Muscle layer of duodenum (tissue), 2 donors: ENCODE data around the gene TMEM267.
"Not testable (repeated sequence)": the region's sequence is repeated elsewhere in the genome, so short reads cannot be mapped to it uniquely, and the experiment has no call there.

Experiments used
- H3K27ac ChIP-seq: one replicate; pipeline ENCODE4 v1.7.0; 2013; ENCODE audit warnings: mild to moderate bottlenecking, low read length
- H3K27me3 ChIP-seq: one replicate; pipeline ENCODE4 v1.7.0; 2013; ENCODE audit warnings: low read depth, mild to moderate bottlenecking, control low read depth, low read length
- H3K36me3 ChIP-seq, 2 donors: one replicate each; pipeline ENCODE4 v1.7.0; 2013; ENCODE audit warnings: low read length in 2 of 2, control low read depth in 1 of 2, mild to moderate bottlenecking in 1 of 2; ENCODE audit not compliant: insufficient read depth in 2 of 2, control insufficient read depth in 1 of 2
- H3K4me1 ChIP-seq, 2 donors: one replicate each; pipeline ENCODE4 v1.7.0; 2013; ENCODE audit warnings: low read length in 2 of 2, mild to moderate bottlenecking in 2 of 2, control low read depth in 1 of 2, moderate library complexity in 1 of 2; ENCODE audit not compliant: insufficient read depth in 2 of 2, control insufficient read depth in 1 of 2
- H3K4me3 ChIP-seq, 2 donors: one replicate each; pipeline ENCODE4 v1.7.0; 2013; ENCODE audit warnings: low read length in 2 of 2, low read depth in 1 of 2, mild to moderate bottlenecking in 1 of 2
- H3K9me3 ChIP-seq, 2 donors: one replicate each; pipeline ENCODE4 v1.7.0; 2013; ENCODE audit warnings: low read length in 2 of 2, control low read depth in 1 of 2, mild to moderate bottlenecking in 1 of 2; ENCODE audit not compliant: control insufficient read depth in 1 of 2
- donor health status: healthy.

TMEM267 gene

DNA sequence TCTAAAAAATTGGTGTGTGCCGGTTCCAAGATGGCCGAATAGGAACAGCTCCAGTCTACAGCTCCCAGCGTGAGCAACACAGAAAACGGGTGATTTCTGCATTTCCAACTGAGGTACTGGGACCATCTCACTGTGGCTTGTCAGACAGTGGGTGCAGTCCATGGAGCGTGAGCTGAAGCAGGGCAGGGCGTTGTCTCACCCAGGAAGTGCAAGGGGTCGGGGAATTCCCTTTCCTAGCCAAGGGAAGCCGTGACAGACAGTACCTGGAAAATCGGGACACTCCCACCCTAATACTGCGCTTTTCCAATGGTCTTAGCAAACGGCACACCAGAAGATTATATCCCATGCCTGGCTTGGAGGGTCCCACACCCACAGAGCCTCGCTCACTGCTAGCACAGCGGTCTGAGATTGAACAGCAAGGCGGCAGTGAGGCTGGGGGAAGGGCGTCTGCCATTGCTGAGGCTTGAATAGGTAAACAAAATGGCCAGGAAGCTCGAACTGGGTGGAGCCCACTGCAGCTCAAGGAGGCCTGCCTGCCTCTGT is 81.1 kb downstream of the TMEM267 start:
- not testable (repeated sequence) for H3K27me3 ChIP-seq, H3K4me1 ChIP-seq, H3K27ac ChIP-seq, H3K4me3 ChIP-seq, H3K9me3 ChIP-seq, H3K36me3 ChIP-seq

DNA sequence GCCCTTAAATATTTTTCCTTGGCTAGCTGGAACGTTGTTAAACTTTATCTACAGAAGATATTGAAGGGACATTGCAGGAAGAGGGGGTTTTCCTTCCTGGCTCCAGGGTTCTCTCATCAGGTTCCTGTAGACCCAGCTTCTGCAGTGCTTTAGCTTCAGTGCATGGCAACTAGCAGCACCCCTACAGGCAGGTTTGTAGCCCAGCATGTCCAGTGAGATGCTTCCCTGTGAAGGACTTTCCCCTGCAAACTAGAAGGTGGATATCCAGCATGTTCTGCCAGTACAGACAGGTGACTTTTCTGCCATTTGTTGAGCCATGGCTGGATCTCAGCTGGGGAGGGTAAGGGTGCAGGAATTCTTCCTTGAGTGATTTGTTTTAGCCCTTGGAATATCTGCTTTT is 81.8 kb downstream of the TMEM267 start:
- H3K36me3 ChIP-seq: no peaks in the 10 kb centered on the region
- no peaks in the 10 kb centered on the region for H3K4me1 ChIP-seq
- no peak overlapping the region for H3K27ac ChIP-seq
- H3K4me3 ChIP-seq: no peak overlapping the region
- no peaks in the 10 kb centered on the region for H3K27me3 ChIP-seq
- H3K9me3 ChIP-seq: no peaks in the 10 kb centered on the region

DNA sequence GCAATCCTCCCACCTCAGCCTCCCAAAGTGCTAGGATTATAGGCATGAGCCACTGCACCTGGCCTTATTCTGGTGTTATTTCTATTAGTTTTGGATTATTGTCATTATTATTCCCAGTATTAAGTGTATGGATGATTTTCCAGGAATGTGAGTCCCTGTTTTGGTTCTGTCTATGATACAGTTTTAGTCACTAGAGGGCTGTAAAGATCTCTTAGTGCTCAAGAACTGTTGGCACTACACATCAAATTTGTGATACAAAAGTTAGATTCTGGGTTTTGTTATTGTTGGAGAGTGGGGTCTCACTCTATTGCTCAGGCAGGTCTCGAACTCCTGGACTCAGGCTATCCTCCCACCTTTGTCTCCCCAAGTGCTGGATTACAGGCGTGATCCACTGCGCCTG is 83.6 kb downstream of the TMEM267 start:
- Histone ChIP-seq H3K9me3 (no peaks in the 10 kb centered on the region), H3K27me3 (no peaks in the 10 kb centered on the region), H3K4me1 (no peaks in the 10 kb centered on the region), H3K4me3 (no peak overlapping the region), H3K36me3 (no peaks in the 10 kb centered on the region), H3K27ac (no peak overlapping the region)

DNA sequence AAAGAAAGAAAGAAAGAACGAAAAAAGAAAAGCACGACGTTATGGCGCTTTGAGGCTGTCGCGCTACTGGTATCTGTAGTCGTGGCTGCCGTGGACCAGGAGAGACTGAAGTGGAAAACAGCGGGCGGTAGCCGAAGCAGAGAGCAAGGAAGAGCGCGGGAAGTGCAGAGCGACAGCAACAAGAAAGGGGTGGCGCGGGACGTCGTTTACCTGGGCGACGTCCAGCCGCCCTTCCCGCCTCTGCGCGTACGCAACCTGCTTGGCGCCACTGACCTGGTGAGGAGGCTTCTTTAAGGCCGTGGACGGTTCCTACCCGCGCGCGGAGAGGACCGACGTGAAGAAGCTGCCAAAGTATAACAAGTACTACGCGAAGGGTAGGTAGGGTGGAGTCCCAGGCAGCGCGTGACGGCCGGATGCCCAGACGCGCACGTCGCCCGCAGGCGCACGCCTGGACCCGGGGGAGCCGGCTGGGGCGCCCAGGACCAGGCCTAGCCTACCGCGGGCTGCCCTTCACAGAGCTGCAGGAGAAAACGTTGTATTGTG is 86.8 kb downstream of the TMEM267 start:
- H3K4me1 ChIP-seq: no peaks in the 10 kb centered on the region
- no peaks in the 10 kb centered on the region for H3K9me3 ChIP-seq
- no peak overlapping the region for H3K27ac ChIP-seq
- H3K27me3 ChIP-seq: no peaks in the 10 kb centered on the region
- H3K36me3 ChIP-seq: no peaks in the 10 kb centered on the region
- peak overlapping the region; percentile 74 to 80 for H3K4me3 ChIP-seq
